ENCODE results near the gene MSH6. TPM values are rescaled to one million over a fixed set of nuclear protein-coding genes. Genes with fewer than 3 reads are reported as not detected.

The MSH6 gene
- total and polyA plus RNA-seq, 2 experiments from 2014 or later = 50.6 to 82.7 TPM

DNA sequence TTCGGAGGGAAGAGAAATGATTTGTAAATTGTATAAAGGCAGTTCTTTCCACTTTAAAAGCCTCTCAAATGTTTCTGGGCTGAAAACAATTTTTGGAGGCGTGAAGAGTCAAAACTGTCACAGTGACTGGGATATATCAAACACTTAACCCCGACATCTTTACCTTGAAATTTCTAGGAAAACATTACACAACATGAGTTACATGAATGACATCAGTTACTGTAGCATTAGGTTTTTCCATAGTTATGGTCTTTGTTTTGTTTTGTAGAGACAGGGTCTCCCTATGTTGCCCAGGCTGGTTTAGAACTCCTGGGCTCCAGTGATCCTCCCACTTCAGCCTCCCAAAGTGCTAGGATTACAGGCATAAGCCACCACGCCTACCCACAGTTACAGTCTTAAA, 25.7 kb downstream of the MSH6 start:
- Histone ChIP-seq H3K27me3 (no peaks in the 10 kb centered on the region), H3K9me3 (ENCODE audit: low read depth) (peaks cover 2% of the 10 kb centered on the region), H3K79me2 (peaks cover 11% of the 10 kb centered on the region), H3K27ac (no peak overlapping the region), H2AFZ (no peak overlapping the region), H3K36me3 (replicated peaks; ENCODE audit: insufficient read depth, low read depth) (peaks cover 8% of the 10 kb centered on the region), H3K4me1 (ENCODE audit: insufficient read depth) (no peaks in the 10 kb centered on the region), H3K4me2 (no peak overlapping the region), H3K9me2 (replicated peaks; ENCODE audit: insufficient read depth) (no peaks in the 10 kb centered on the region), H4K20me1 (ENCODE audit: insufficient read depth, poor library complexity, severe bottlenecking) (peaks cover 5% of the 10 kb centered on the region), H3K4me3 (no peak overlapping the region)
- DNase-seq (ENCODE audit: low spot score) = no peak
- TF ChIP-seq, protein P1, sequence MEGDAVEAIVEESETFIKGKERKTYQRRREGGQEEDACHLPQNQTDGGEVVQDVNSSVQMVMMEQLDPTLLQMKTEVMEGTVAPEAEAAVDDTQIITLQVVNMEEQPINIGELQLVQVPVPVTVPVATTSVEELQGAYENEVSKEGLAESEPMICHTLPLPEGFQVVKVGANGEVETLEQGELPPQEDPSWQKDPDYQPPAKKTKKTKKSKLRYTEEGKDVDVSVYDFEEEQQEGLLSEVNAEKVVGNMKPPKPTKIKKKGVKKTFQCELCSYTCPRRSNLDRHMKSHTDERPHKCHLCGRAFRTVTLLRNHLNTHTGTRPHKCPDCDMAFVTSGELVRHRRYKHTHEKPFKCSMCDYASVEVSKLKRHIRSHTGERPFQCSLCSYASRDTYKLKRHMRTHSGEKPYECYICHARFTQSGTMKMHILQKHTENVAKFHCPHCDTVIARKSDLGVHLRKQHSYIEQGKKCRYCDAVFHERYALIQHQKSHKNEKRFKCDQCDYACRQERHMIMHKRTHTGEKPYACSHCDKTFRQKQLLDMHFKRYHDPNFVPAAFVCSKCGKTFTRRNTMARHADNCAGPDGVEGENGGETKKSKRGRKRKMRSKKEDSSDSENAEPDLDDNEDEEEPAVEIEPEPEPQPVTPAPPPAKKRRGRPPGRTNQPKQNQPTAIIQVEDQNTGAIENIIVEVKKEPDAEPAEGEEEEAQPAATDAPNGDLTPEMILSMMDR (IDR thresholded peaks at IDR 0.05; ENCODE audit: poor library complexity) = no peak
- TF ChIP-seq EZH2phosphoT487 (IDR thresholded peaks at IDR 0.05; ENCODE audit: low read depth, severe bottlenecking, unreplicated experiment) = no peak
- no peak for TF ChIP-seq EZH2 (IDR thresholded peaks at IDR 0.05; ENCODE audit: borderline replicate concordance)
- WGBS (ENCODE audit: low lambda C conversion rate, missing lambda C conversion rate) = 73% methylated on average over 4 of the region's 4 CpGs

DNA sequence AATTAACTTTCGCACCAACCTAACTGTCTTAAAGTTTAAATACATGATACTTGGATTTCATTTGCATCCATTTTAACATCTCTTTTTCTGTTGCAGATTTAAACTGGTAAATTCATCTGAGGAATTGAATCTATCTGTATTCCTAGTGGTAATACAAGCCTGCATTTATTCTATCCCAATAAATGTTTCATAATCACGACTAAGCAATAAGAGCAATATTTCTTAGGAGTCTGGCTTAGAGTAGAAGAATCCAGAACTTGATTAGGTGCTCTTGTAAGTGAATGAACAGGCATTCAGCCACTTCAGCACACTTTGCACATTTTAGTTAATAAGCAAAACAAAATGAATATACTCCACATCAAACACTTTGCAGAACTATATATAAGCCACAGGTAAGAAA, 27.0 kb downstream of the MSH6 start:
- no peak for DNase-seq (ENCODE audit: low spot score)
- H2AFZ ChIP-seq = no peak overlapping the region
- no peak overlapping the region for H3K4me2 ChIP-seq
- no peak overlapping the region for H3K4me3 ChIP-seq
- H3K9me2 ChIP-seq (replicated peaks; ENCODE audit: insufficient read depth) = no peaks in the 10 kb centered on the region
- TF ChIP-seq EZH2phosphoT487 (IDR thresholded peaks at IDR 0.05; ENCODE audit: low read depth, severe bottlenecking, unreplicated experiment) (no peak), EZH2 (IDR thresholded peaks at IDR 0.05; ENCODE audit: borderline replicate concordance) (no peak)
- TF ChIP-seq, protein P1 (IDR thresholded peaks at IDR 0.05; ENCODE audit: poor library complexity) = no peak
- H3K27me3 ChIP-seq = no peaks in the 10 kb centered on the region
- H4K20me1 ChIP-seq (ENCODE audit: insufficient read depth, poor library complexity, severe bottlenecking) = peaks cover 5% of the 10 kb centered on the region
- H3K9me3 ChIP-seq (ENCODE audit: low read depth) = no peaks in the 10 kb centered on the region
- WGBS (ENCODE audit: low lambda C conversion rate, missing lambda C conversion rate) = 89% methylated on average over 2 of the region's 2 CpGs
- no peak overlapping the region for H3K27ac ChIP-seq
- peaks cover 7% of the 10 kb centered on the region for H3K79me2 ChIP-seq
- no peaks in the 10 kb centered on the region for H3K4me1 ChIP-seq (ENCODE audit: insufficient read depth)
- peaks cover 4% of the 10 kb centered on the region for H3K36me3 ChIP-seq (replicated peaks; ENCODE audit: insufficient read depth, low read depth)

DNA sequence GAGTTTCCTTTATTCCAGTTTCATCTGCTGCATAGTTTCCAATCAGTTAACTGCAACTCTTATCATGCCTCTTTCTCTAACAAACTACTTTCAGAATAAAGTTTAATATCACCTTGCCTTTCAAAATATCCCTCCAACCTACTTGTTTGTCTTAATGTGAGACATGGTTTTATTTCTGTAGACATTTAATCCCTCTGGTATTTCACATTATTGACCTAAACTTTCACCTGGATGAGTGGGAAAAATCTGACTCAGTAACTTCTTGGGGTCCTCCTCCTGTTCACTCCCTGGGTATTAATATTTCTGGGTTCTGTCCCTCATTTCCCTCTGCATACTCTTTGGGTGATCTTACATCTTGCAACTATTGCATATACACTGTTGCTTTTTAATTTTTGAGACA, 27.9 kb downstream of the MSH6 start:
- Histone ChIP-seq H3K36me3 (replicated peaks; ENCODE audit: insufficient read depth, low read depth) (peaks cover 4% of the 10 kb centered on the region), H4K20me1 (ENCODE audit: insufficient read depth, poor library complexity, severe bottlenecking) (peaks cover 5% of the 10 kb centered on the region), H3K4me3 (no peak overlapping the region), H3K9me3 (ENCODE audit: low read depth) (no peaks in the 10 kb centered on the region), H3K4me1 (ENCODE audit: insufficient read depth) (no peaks in the 10 kb centered on the region), H2AFZ (no peak overlapping the region), H3K79me2 (peaks cover 2% of the 10 kb centered on the region), H3K4me2 (no peak overlapping the region), H3K9me2 (replicated peaks; ENCODE audit: insufficient read depth) (no peaks in the 10 kb centered on the region), H3K27ac (no peak overlapping the region), H3K27me3 (no peaks in the 10 kb centered on the region)
- DNase-seq (ENCODE audit: low spot score) = no peak
- TF ChIP-seq, protein P1 (IDR thresholded peaks at IDR 0.05; ENCODE audit: poor library complexity) = no peak
- TF ChIP-seq EZH2 (IDR thresholded peaks at IDR 0.05; ENCODE audit: borderline replicate concordance) (no peak), EZH2phosphoT487 (IDR thresholded peaks at IDR 0.05; ENCODE audit: low read depth, severe bottlenecking, unreplicated experiment) (no peak)

DNA sequence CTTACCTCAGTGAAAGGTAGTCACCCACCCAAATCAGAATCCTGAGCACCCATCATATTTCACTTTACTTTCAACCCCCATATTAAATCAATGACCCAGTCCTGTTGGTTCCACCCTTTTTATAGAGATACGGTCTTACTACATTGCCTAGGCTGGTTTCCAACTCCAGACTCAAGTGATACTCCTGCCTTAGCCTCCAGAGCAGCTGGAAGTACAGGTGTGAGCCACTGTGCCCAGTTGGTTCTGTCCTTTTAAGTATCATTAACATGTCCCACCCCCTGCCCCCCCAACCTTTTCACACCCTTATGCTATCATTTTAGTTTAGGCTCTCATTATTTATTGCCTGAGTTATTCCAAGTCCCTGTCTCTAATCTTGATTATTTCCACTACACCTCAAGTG, 28.7 kb downstream of the MSH6 start:
- Histone ChIP-seq H3K9me2 (replicated peaks; ENCODE audit: insufficient read depth) (no peaks in the 10 kb centered on the region), H3K36me3 (replicated peaks; ENCODE audit: insufficient read depth, low read depth) (peaks cover 4% of the 10 kb centered on the region), H3K4me3 (no peak overlapping the region), H3K27me3 (no peaks in the 10 kb centered on the region), H3K4me2 (no peak overlapping the region), H3K27ac (no peak overlapping the region), H3K4me1 (ENCODE audit: insufficient read depth) (no peaks in the 10 kb centered on the region), H3K9me3 (ENCODE audit: low read depth) (no peaks in the 10 kb centered on the region), H4K20me1 (ENCODE audit: insufficient read depth, poor library complexity, severe bottlenecking) (peaks cover 5% of the 10 kb centered on the region), H2AFZ (no peak overlapping the region), H3K79me2 (no peaks in the 10 kb centered on the region)
- no peak for DNase-seq (ENCODE audit: low spot score)
- 95% methylated on average over 1 of the region's 1 CpG for WGBS (ENCODE audit: low lambda C conversion rate, missing lambda C conversion rate)
- TF ChIP-seq, protein P1 (IDR thresholded peaks at IDR 0.05; ENCODE audit: poor library complexity) = no peak

Data from hepatocyte (in vitro differentiated cells).